MM.1S (cell line): ENCODE results near the gene RGR.

Source experiments
- CTCF ChIP-seq: fragments of 300-600 bp; sonication (generic); IDR thresholded peaks from 2 replicates; pipeline ENCODE4 v1.5.1; 2016; ENCODE audit warnings: antibody characterized with exemption, low read length, mixed read lengths
- EZH2 ChIP-seq: fragments of 300-600 bp; sonication (generic); optimal IDR thresholded peaks from 2 replicates; pipeline ENCODE3; 2017; ENCODE audit warnings: low read depth, mild to moderate bottlenecking, antibody characterized with exemption, low read length, mixed read lengths
- EZH2phosphoT487 ChIP-seq: fragments of 300-600 bp; sonication (generic); IDR thresholded peaks from 2 replicates; pipeline ENCODE4 v1.6.1; 2018; ENCODE audit warnings: antibody characterized with exemption, low read length

DNA sequence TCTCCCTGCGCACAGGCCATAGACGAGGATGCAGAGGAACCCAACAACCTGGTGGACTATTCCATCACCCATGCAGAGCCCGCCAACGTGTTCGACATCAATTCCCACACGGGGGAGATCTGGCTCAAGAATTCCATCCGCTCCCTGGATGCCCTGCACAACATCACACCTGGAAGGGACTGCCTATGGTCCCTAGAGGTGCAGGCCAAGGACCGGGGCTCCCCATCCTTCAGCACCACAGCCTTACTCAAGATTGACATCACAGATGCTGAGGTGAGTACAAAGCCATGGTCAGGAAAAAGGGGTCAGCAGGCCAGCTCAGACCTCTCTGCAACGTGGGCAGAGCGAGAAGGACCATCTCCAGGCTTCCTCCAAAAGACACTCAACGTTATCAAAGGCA, 31.8 kb upstream of the RGR start:
- TF ChIP-seq CTCF (no peak), EZH2 (no peak), EZH2phosphoT487 (no peak)
